Effector CD8-positive, alpha-beta T cell (primary cell): ENCODE data around the gene RAPGEF2.
"Not testable (repeated sequence)": the region's sequence is repeated elsewhere in the genome, so short reads cannot be mapped to it uniquely, and the experiment has no call there.

Experiments
- DNase-seq: peaks from one replicate; lab custom pipeline; 2025; lab: John Stamatoyannopoulos, UW

RAPGEF2 gene

DNA sequence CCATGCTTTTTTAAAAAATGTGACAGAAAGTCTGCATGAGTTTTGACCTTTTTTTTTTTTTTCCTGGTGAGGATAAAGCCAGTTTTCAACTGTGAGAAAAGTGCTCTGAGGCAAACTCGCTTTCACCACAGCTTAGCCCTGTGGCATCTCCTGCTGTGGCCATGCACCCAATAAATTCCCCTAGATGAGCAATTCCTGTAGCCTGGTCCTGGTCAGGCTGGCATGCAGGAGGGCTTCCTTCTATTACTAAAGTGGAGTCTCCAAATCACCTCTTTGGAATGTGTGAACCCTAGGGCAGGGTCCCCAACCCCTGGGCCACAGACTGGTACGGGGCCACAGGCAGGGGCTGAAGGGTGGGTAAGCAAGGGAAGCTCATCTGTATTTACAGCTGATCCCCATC lies 265.4 kb downstream of the RAPGEF2 start:
- DNase-seq: no peak

DNA sequence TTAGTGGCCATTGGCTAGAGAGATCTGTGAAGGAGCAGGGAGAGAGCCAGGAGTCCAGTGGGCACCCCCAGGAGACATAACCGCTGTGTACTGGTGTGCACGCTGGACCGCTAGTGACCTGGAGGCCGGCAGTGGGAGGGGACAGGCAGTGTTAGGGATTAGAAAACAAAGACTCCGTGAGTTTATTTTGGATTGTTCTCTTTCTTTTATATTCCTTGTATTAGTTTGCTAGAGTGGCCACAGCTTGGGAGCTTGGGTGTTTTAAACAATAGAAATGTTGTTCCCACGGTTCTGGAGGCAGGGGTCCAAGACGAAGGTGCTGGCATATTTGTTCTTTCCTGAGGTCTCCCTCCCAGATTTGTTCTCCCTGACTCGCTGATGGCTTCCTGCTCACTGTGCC lies 266.4 kb downstream of the RAPGEF2 start:
- no peak for DNase-seq

DNA sequence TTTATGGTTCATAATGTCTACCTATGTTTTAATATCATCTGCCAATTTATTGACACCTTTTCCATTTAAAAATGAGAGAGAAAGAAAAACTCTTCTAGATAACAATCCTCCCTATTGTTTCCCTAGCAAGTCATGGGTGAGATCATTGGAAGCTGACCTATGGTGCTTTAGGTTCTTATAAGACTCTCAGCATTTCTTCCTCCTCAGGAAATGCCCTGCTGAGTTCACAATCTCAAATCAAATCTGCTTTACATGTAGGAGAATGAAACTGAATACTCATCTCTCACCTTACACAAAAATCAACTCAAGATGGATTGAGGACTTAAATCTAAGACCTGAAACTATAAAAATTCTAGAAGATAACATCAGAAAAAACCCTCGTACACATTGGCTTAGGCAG lies 267.4 kb downstream of the RAPGEF2 start:
- DNase-seq: no peak

DNA sequence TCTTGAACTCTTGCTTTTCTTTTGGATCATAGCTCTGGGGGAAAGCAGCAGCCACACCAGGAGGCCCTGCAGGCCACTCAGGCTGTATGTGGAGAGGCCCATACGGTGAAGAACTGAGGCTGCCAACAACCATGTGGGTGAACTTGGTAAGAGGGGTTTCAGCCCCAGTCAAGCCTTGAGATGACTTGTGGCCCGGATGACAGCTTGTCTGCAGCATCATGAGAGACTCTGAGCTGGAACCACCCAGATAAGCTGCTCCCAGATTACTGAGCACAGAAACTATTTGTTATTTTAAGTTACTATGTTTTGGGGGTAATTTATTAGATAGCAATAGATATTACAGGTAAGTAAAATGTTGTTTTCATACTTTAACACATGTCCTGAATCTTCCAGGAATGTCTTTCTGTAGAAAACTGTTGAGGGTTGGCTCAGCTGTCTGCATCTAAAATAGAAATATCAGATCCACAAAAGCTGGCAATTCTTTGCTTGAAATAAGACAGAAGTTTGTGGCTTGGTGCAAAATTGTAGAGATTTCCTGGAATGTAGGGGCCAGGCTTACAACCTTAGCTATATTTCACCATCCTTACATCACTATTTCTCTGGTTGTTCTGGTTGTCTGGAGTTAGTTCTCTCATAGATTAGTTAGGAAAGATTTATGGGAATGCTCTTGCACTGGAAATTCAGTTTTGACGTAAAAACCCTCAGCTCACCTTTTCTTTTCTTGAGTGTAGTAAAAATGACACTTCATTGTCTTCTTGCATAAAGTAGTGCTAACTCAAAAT lies 272.1 kb downstream of the RAPGEF2 start:
- DNase-seq: no peak

DNA sequence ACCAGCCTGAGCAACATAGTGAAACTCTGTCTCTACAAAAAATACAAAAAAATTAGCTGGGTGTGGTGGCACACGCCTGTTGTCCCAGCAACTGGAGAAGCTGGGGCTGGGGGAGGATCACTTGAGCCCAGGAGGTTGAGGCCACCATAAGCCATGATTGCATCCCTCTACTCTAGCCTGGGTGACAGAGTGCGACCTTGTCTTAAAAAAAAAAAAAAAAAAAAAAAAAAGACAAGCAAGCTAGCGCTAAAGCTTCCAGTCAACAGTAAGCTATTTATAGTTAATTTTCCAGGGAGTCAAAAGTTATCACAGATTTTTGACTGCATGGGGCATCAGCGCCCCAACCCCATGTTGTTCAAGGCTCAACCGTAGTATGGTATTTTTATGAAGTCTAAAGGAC lies 273.4 kb downstream of the RAPGEF2 start:
- no peak for DNase-seq

DNA sequence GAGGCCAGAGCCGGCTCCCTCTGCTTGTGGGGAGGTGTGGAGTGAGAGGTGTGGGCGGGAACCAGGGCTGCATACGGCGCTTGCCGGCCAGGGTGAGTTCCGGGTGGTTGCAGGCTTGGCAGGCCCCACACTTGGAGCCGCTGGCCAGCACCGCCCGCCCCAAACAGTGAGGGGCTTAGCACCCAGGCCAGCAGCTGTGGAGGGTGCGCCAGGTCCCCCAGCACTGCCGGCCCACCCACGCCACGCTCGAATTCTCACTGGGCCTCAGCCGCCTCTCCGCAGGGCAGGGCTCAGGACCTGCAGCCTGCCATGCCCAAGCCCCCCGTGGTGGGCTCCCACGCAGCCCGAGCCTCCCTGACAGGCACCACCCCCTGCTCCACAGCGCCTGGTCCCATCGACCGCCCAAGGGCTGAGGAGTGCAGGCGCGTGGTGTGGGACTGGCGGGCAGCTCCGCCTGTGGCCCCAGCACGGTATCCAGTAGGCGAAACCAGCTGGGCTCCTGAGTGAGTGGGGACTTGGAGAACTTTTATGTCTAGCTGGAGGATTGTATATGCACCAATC lies 275.3 kb downstream of the RAPGEF2 start:
- DNase-seq: no peak

DNA sequence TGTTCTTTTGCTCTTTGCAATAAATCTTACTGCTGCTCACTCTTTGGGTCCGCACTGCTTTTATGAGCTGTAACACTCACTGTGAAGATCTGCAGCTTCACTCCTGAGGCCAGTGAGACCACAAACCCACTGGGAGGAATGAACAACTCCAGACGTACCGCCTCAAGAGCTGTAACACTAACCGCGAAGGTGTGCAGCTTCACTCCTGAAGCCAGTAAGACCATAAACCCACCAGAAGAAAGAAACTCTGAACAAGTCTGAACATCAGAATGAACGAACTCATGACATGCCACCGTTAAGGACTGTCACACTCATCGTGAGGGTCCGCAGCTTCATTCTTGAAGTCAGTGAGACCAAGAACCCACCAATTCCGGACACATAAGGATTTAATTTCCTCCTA lies 276.2 kb downstream of the RAPGEF2 start:
- DNase-seq: not testable (repeated sequence)

DNA sequence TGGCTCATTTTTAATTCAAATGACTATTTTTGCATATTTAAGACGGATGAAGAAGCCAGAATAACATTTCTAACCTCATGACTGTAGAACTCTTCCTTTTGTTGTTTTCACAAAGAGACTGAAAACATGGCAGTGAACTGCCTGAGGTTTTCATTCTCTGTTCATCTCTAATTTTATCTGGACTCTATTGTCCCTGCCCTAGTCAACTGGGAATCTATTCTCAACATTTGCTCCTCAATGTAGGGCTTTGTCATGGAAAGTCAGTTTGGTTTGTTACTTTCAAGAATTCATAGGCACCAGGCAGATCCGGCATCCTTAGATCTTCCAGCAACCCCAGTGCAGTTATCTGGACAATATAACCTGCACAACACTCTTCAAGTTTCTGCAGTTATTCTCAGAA lies 277.0 kb downstream of the RAPGEF2 start:
- no peak for DNase-seq

DNA sequence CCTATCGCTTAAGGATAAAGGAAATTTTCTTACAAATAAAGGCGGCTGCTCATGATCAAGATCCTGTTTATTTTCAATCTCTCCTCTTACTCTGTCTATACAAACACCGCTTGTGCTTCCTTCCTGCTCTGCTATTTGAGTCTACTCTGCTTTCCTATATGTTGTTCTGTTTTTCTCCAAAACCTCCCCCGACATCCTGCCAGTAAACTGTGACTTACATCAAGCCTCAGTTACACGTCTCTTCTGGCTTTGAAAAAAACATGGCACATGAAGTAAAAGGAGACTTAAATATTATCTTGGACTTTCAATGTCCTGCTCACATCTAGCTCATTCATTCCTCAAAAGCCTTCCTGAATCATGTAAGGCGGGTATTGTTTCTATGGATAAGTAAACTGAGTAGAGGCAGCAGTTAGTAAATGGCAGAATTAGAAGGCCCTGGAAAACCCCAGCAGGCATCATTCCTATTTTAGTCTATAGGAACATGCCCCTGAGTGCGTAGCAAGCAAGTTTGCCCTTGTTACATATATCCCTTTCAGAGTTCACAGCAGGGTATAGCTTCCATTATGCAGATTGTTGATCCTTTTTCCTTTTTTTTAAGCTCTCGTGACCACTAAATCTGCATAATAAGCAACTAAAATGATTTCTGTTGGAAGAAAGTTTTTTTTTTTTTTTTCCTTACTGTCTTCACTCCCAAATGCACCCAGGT lies 280.1 kb downstream of the RAPGEF2 start:
- DNase-seq: no peak

DNA sequence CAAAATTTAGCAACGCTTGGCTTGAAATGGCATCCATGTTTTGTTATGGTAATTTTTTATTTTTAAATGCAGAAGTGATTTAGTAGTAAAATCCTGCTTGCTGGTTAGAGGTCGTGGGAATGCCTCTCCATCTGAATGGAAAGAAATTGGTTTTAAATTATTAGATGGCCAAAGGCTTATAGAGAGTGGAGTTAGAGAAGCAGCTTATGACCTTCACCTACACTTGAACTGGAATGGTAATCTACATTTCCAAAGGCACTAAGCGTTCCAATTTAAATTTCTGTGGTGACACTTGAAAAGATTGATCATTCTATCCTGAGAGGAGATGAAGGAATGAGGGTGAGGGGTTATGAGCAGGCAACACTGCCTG lies 280.7 kb downstream of the RAPGEF2 start:
- DNase-seq: no peak

DNA sequence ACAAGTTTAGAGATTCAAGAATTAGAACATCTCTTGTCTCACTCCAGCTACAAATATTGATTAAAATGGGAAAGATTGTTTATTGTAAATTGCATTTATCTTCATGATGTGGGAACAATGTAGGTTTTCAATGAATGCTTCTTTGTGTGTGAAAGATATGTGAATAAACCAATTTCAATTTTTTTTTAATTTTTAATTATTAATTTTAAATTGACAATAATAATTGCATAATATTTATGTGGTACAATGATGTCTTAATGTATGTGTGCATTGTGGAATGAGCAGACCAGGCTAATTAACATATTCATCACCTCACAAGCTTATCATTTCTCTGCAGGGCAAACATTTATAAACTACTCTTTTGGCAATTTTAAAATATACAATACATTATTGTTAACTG lies 281.1 kb downstream of the RAPGEF2 start:
- no peak for DNase-seq

DNA sequence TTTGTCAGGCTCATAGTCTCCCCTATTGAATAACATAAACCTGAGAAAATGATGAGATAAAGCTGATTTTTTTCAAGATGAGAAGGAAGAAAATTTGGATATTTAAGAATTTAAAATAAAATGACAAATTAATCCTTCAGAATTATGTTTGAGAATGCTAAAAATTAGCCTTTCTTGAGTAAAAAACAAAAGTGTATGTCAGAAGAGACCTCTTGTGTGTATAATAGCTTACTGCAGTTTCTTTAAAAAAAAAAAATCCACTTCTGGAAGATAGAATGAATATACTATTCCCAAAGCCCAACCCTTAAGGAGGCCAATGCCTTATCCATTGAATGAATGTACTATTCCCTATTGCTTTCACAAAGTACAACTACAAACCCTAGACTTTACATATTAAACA lies 281.8 kb downstream of the RAPGEF2 start:
- no peak for DNase-seq

DNA sequence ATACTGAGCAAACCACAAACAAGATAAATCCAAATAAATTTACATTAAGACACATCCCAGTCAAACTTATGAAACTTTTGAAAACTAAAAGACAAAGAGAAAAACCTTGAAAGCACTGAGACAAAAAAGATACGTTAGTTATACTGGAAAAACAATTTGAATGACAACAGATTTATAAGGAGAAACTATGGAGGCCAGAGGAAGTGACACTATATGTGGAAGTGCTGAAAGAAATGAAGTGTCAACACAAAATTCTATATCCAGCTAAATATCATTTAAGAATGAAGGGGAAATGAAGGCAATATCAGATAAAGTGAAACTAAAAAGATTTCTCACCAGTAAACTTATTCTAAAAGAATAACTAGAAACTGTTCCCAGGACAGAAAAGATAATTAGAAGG lies 283.7 kb downstream of the RAPGEF2 start:
- no peak for DNase-seq

DNA sequence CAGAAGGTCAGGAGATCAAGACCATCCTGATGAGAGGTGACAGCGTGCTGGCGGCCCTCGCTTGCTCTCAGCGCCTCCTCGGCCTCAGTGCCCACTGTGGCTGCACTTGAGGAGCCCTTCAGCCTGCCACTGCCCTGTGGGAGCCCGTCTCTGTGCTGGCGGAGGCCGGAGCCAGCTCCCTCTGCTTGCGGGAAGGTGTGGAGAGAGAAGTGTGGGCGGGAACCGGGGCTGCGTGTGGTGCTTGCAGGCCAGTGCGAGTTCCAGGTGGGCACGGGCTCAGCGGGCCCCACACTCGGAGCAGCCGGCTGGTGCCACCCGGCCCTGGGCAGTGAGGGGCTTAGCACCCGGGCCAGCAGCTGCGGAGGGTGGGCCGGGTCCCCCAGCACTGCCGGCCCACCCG lies 286.9 kb downstream of the RAPGEF2 start:
- no peak for DNase-seq

DNA sequence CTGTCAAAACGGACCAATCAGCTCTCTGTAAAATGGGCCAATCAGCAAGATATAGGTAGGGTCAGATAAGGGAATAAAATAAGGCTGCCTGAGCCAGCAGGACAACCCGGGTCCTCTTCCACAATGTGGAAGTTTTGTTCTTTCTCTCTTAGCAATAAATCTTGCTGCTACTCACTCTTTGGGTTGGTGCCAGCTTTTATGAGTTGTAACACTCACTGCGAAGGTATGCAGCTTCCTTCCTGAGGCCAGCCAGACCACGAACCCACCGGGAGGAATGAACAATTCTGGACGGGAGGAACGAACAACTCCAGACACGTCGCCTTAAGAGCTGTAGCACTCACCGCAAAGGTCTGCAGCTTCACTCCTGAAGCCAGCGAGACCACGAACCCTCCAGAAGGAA lies 287.8 kb downstream of the RAPGEF2 start:
- no peak for DNase-seq

DNA sequence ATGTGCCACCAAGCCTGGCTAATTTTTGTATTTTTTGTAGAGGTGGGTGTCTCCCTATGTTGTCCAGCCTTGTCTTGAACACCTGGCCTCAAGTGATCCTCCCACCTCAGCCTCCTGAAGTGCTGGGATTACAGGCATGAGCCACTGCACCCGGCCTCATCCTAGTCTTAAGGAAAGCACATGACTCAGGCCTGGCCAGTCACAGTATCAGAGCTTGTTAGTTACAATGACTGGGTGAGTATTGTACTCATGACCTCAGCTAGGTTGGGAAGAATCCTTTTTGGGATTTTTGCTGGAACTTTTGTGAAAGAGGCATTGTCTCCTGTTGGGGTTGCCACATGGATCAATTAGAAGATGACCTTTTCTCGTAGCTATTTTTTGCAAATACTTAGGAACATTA lies 292.8 kb downstream of the RAPGEF2 start:
- no peak for DNase-seq

DNA sequence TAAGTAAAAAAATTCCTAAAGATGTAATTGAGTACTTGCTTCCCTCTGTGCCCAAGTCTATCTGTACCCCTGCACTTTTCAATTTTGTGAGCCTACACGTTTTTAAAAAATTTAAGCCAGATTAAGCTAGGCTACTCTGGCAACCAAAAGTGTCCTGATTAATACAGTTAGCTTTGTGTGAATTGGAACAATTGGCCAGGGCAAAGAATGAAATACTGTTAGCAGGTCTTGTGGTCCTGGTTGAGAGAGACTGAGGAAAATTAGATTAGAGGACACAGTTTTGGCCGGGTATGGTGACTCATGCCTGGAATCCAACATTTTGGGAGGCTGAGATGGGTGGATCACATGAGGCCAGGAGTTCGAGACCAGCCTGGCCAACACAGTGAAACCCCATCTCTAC lies 293.3 kb downstream of the RAPGEF2 start:
- DNase-seq: no peak

DNA sequence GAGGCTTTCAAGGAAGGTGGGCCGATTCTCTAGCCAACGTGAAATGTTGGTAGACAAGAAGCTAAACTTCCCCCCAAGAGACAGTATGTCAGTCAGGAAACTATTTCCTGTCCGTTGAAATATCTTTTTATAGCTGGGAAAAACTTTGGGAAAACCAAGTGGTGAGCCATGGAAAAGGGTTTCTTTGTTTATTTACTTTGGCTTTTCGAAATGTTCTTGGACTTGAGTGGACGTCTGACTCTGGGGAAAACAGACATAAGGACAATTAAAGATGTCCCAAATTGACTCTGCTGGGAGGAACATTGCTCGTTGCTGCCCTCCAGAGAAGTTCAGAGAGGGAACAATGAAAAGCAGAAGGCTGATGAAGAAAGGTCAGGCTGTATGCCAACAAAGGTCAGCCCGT lies 295.4 kb downstream of the RAPGEF2 start:
- DNase-seq: no peak

DNA sequence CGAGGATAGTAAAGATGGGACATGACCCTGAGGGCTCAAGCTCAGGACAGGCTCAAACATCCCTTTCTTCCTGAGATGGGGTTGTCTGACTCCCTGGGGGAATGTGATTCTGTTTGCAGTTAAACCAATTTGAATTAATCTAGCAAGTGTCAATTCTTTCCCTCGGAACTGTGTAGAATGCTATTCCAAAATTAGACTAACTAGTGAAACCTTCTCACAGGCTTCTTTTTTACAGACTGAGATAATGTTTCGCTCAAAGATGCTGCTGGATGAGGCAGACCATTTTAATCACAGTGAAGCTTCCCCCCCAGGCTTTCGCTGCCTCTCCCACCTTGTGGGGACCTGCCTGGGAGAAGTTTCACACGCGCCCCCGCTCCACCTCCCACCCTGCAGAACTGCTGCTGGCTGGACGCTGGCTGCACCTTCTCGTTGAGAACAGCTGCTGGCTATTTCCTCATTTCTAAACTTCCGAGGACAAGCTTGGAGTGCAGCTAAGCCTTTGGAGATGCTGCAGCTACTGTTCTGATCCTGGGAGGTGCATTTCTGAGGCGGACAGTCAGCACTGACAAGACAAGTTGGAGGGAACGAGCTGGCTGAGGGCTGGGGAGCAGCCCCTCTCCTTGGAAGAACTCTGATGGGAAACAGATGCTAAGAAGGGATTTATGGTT lies 297.8 kb downstream of the RAPGEF2 start:
- DNase-seq: no peak

DNA sequence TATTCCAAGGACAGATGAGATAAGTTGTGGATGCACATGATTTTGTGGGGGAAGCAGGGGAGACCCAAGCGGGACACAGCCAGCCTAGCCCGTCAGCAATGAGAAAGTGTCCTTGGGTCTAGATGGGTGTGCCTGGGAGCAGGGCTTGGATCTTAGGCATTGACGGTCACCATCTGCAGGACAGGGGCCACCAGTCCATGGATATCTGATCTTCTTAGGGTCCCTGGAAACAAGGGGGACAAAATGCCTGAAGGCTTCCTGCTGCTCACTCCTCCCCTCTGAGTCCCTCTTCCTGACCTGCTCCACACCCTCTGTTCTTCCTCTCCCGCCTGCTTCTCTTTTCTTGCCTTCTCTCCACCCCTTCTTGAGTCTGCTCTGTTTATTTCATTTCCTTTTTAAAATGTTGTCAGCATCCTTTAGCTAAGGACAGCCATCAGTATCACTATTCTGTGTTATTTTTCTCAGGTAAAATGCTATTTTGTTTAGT lies 298.4 kb downstream of the RAPGEF2 start:
- no peak for DNase-seq

DNA sequence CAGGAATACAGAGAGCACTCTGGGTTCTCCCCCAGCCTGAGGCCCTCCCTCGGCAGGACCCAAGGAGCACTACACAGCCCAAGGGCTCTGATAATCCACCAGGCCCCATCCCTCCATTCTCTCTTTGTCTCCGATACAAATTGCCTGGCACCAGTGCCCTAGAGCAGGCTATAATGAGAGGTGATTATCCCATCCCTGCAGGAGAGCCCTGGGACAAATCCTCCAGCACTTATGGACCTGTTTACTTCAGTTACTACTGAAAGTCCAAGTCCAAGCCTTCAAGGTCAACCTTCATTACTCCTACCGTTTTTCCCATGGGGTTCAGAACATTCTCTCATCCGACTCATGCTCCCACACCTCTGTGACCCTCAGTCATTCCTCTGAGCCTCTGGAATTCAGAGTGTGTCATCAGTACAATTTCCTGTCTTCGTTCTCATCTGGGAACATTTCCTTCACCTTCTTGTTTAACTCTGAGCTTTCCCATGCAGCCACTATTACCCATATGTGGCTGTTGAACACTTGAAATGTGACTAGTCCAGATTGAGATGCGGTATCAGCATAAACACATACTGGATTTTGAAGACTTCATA lies 299.0 kb downstream of the RAPGEF2 start:
- DNase-seq: no peak
